D721Med (cell line): ENCODE results near the gene WDR81.

Experiments used
- DNase-seq: peaks from one replicate; pipeline ENCODE4 v3.0.0; 2011; ENCODE audit warnings: low spot score; ENCODE audit not compliant: insufficient read length
- FAIRE-seq: peaks from 2 replicates; lab custom pipeline; 2011; peaks lifted over from hg19 to GRCh38; lab: Jason Lieb, UNC
- CTCF ChIP-seq: IDR thresholded peaks from 2 replicates; pipeline ENCODE4 v1.5.1; 2012; ENCODE audit warnings: mild to moderate bottlenecking, control low read depth; ENCODE audit not compliant: insufficient read depth; ENCODE audit errors: missing control alignments

Gene WDR81

GRCh38 chr17:1727258-1727789, 2.8 kb downstream of the WDR81 start:
- no peak for DNase-seq
- no peak for TF ChIP-seq CTCF
- no peak for FAIRE-seq

- TF ChIP-seq CTCF: no peak
- FAIRE-seq (no peak), DNase-seq (no peak)
Observed at GRCh38 chr17:1727876-1728630, 3.5 kb downstream of the WDR81 start.

DNA sequence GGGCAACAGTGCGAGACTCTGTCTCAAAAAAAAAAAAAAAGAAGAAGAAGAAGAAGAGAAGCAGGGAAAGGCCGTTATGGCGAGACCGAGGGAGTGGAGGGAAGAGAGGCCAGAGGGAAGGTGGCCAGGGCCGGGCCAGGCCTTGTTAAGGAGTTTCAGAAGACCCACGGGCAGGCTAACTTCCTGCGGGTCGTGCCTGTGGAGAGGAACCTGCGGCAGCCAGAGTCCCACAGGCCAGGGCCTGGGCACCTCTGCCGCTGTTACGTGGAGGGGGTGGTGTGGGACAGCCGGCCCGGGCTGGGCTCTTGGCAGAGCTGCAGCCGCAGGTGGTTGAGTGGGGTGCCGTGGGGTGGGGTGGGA, 5.4 kb downstream of the WDR81 start:
- FAIRE-seq (no peak), DNase-seq (no peak)
- no peak for TF ChIP-seq CTCF

GRCh38 chr17:1730326-1731193, 6.1 kb downstream of the WDR81 start:
- TF ChIP-seq CTCF: no peak
- DNase-seq (no peak), FAIRE-seq (no peak)

DNA sequence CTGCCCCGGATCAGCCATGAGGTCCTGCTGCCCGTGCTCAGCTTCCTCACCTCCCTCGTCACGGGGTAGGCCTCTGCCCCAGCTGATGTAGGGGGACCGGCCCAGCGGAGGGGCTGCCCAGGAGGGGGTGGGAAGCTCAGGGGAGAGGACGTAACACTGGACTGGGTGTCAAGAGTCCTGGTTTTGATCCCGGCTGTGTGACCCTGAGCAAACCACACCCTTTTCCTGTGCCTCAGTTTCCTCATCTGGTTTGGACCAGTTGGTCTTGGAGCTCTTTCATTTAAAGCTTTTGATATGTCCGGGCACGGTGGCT, 6.6 kb downstream of the WDR81 start:
- FAIRE-seq (no peak), DNase-seq (no peak)
- TF ChIP-seq CTCF: no peak

- no peak for FAIRE-seq
- no peak for TF ChIP-seq CTCF
- no peak for DNase-seq
Observed at GRCh38 chr17:1732241-1732832, 7.8 kb downstream of the WDR81 start.
